GM12878 (cell line): ENCODE results near the gene FAM222A. TPM values are rescaled to one million over a fixed set of nuclear protein-coding genes. Genes with fewer than 3 reads are reported as not detected.

Experiments
- ATAC-seq: fragments of 200-7000 bp; cut with Tn5 transposase; 3 replicates; pipeline ENCODE4 v1.9.1; 2020; ENCODE audit warnings: mild to moderate bottlenecking, moderate library complexity
- BruUV-seq: library from RNA; stranded (reverse); fragments of 400-500 nt; replicated peaks from 2 replicates; lab custom pipeline; 2021; lab: Mats Ljungman, UMichigan
- CTCF ChIA-PET: fragments of 300-600 bp; sonication (Branson Sonifier 250); formaldehyde crosslinking; extraction: SDS; loops from one replicate; lab custom pipeline; 2021; ENCODE audit warnings: inconsistent platforms; lab: Yijun Ruan, JAX
- POLR2A ChIA-PET: fragments of 350-600 bp; formaldehyde crosslinking; extraction: SDS; loops from one replicate; lab custom pipeline; 2021; ENCODE audit warnings: inconsistent platforms; lab: Charles Lee
- RAD21 ChIA-PET: fragments of 300-600 bp; sonication (Branson Sonifier 250); formaldehyde crosslinking; loops from one replicate; lab custom pipeline; 2023; ENCODE audit warnings: antibody characterized with exemption; ENCODE audit not compliant: unreplicated experiment; lab: Charles Lee
- SMC1A ChIA-PET: fragments of 300-600 bp; sonication (Branson Sonifier 250); formaldehyde crosslinking; loops from one replicate; lab custom pipeline; 2023; ENCODE audit not compliant: unreplicated experiment, uncharacterized antibody; lab: Charles Lee
- DNase-seq: peaks from one replicate; pipeline ENCODE4 v3.0.0-alpha.2; 2011; ENCODE audit warnings: low read depth, low spot score
- FAIRE-seq: peaks from 3 replicates; lab custom pipeline; 2011; peaks lifted over from hg19 to GRCh38; lab: Jason Lieb, UNC
- H2AFZ ChIP-seq: 2 replicates; pipeline ENCODE4 v1.6.0; 2011; ENCODE audit warnings: low read depth, low read length, control low read depth; ENCODE audit not compliant: control insufficient read depth
- H3K27ac ChIP-seq: 2 replicates; pipeline ENCODE4 v1.5.1; 2011; ENCODE audit warnings: control low read depth; ENCODE audit not compliant: control insufficient read depth, insufficient read depth
- H3K27me3 ChIP-seq, 2 experiments: replicated peaks in 1 of 2; 2 replicates each; pipeline versions ENCODE4 v1.6.0 to v1.6.1; 2011; ENCODE audit warnings: low read length in 1 of 2; ENCODE audit not compliant: control insufficient read depth in 2 of 2, insufficient read depth in 2 of 2
- H3K36me3 ChIP-seq, 2 experiments: 2 replicates each; pipeline ENCODE4 v1.5.1; 2011; ENCODE audit warnings: low read length in 1 of 2; ENCODE audit not compliant: control insufficient read depth in 2 of 2, insufficient read depth in 2 of 2
- H3K4me1 ChIP-seq: 2 replicates; pipeline ENCODE4 v1.6.1; 2011; ENCODE audit warnings: mild to moderate bottlenecking, low read length, moderate library complexity, mixed read lengths; ENCODE audit not compliant: control insufficient read depth, insufficient read depth
- H3K4me2 ChIP-seq: 2 replicates; pipeline ENCODE4 v1.6.0; 2011; ENCODE audit warnings: control low read depth; ENCODE audit not compliant: control insufficient read depth, insufficient read depth
- H3K4me3 ChIP-seq: fragments of 200-600 bp; sonication (generic); 2 replicates; pipeline ENCODE4 v1.5.1; 2016
- H3K79me2 ChIP-seq: 2 replicates; pipeline ENCODE4 v1.6.0; 2011; ENCODE audit warnings: low read length; ENCODE audit not compliant: control insufficient read depth, insufficient read depth
- H3K9ac ChIP-seq: 2 replicates; pipeline ENCODE4 v1.8.0; 2011; ENCODE audit warnings: low read length, control low read depth, mixed read lengths; ENCODE audit not compliant: control insufficient read depth, insufficient read depth
- H3K9me3 ChIP-seq: replicated peaks from 3 replicates; pipeline ENCODE4 v1.5.1; 2011; ENCODE audit warnings: mild to moderate bottlenecking, low read length; ENCODE audit not compliant: control insufficient read depth, insufficient read depth
- H4K20me1 ChIP-seq: 2 replicates; pipeline ENCODE4 v1.6.0; 2011; ENCODE audit not compliant: control insufficient read depth, insufficient read depth
- ATF2 ChIP-seq: IDR thresholded peaks from 2 replicates; pipeline ENCODE4 v1.6.1; 2012; ENCODE audit warnings: low read length, inconsistent platforms
- ATF7 ChIP-seq: fragments of 450-650 bp; IDR thresholded peaks from 2 replicates; pipeline ENCODE4 v1.6.1; 2016; ENCODE audit warnings: low read depth, mild to moderate bottlenecking
- FOXK2 ChIP-seq: fragments of 450-650 bp; IDR thresholded peaks from 2 replicates; pipeline ENCODE4 v1.6.1; 2017; ENCODE audit warnings: mild to moderate bottlenecking, moderate library complexity
- IKZF2 ChIP-seq, 2 experiments: fragments of 450-650 bp; IDR thresholded peaks; 2 replicates each; pipeline ENCODE4 v1.6.1; 2017; ENCODE audit warnings: mild to moderate bottlenecking in 2 of 2, moderate library complexity in 2 of 2
- JUNB ChIP-seq: IDR thresholded peaks from 2 replicates; pipeline ENCODE4 v1.6.1; 2016; ENCODE audit warnings: antibody characterized with exemption, mild to moderate bottlenecking
- MXI1 ChIP-seq: fragments of 150-350 bp; IDR thresholded peaks from 2 replicates; pipeline ENCODE4 v1.6.1; 2011; ENCODE audit warnings: low read depth, mild to moderate bottlenecking, inconsistent platforms, low read length, improper control_type of control experiment
- NBN ChIP-seq: fragments of 450-650 bp; IDR thresholded peaks from 2 replicates; pipeline ENCODE4 v1.6.1; 2016
- NR2C1 ChIP-seq: fragments of 450-650 bp; IDR thresholded peaks from 2 replicates; pipeline ENCODE4 v1.6.1; 2017; ENCODE audit warnings: antibody characterized with exemption, mild to moderate bottlenecking, moderate library complexity
- PKNOX1 ChIP-seq: fragments of 450-650 bp; IDR thresholded peaks from 2 replicates; pipeline ENCODE4 v1.6.1; 2016; ENCODE audit warnings: mild to moderate bottlenecking
- RCOR1 ChIP-seq: conservative IDR thresholded peaks from 2 replicates; pipeline ENCODE4 v1.6.1; 2012; ENCODE audit warnings: low read depth, low read length, improper control_type of control experiment
- SMARCA5 ChIP-seq: fragments of 450-650 bp; IDR thresholded peaks from 2 replicates; pipeline ENCODE4 v1.6.1; 2017; ENCODE audit warnings: mild to moderate bottlenecking
- SREBF2 ChIP-seq: IDR thresholded peaks from 2 replicates; pipeline ENCODE4 v1.6.1; 2012; ENCODE audit warnings: mild to moderate bottlenecking, low read length
- TARDBP ChIP-seq: IDR thresholded peaks from 2 replicates; pipeline ENCODE4 v1.6.1; 2016; ENCODE audit warnings: borderline replicate concordance
- TBL1XR1 ChIP-seq: IDR thresholded peaks from 2 replicates; pipeline ENCODE4 v1.6.1; 2012; ENCODE audit warnings: low read depth, low read length, improper control_type of control experiment
- YY1 ChIP-seq: IDR thresholded peaks from 2 replicates; pipeline ENCODE4 v1.6.1; 2011; ENCODE audit warnings: low read depth, mild to moderate bottlenecking, low read length
- ZNF217 ChIP-seq: fragments of 450-650 bp; IDR thresholded peaks from 2 replicates; pipeline ENCODE4 v1.6.1; 2017; ENCODE audit warnings: antibody characterized with exemption, mild to moderate bottlenecking
- ZNF24 ChIP-seq: fragments of 450-650 bp; IDR thresholded peaks from 2 replicates; pipeline ENCODE4 v1.6.1; 2017; ENCODE audit warnings: antibody characterized with exemption, mild to moderate bottlenecking
- WGBS: methylation state at CpG from one replicate; pipeline ENCODE4 v1.1.6; 2016; ENCODE audit warnings: low lambda C conversion rate; ENCODE audit not compliant: insufficient replicate concordance, insufficient coverage; ENCODE audit errors: missing lambda C conversion rate; 5-methylcytosine and 5-hydroxymethylcytosine counted together
- in situ Hi-C: fragments of 300-500 bp; cut with MboI; formaldehyde crosslinking; loops from 9 replicates; pipeline ENCODE4 v1.14.3; 2018; ENCODE audit warnings: mixed read lengths
- intact Hi-C: fragments of 100-400 bp; cut with micrococcal nuclease; formaldehyde crosslinking; loops from one replicate; pipeline ENCODE4 v1.14.2; 2022; ENCODE audit not compliant: unreplicated experiment
- polyA plus RNA-seq, 11 experiments: library from polyadenylated mRNA; depleted of rRNA in 4 of 11; unstranded in 6 of 11; stranded (reverse) in 5 of 11; fragments of >200 nt; fragmentation: Nextera tagmentation in 4 of 11; fragmentation: Illumina TruSeq in 1 of 11; extraction: Ambion mirVana in 4 of 11; extraction: Trizol in 1 of 11; gene quantifications; 1 replicate in 1 of 11; 2 replicates in 10 of 11; pipeline versions ENCODE4 v1.2.1 to v1.2.3, GENCODE V29; 2011 to 2016; ENCODE audit warnings: inconsistent platforms in 2 of 11, missing spikeins in 2 of 11, low read depth in 1 of 11
- total RNA-seq, 4 experiments: library from RNA; depleted of rRNA in 3 of 4; stranded (reverse); fragments of >200 nt in 3 of 4; fragmentation: Illumina TruSeq in 1 of 4; extraction: Trizol in 1 of 4; gene quantifications; 2 replicates each; pipeline versions ENCODE4 v1.2.1 to v1.2.3, GENCODE V29; 2013 to 2021
- TF ChIP-seq, protein P1 (sequence below): fragments of 450-650 bp; IDR thresholded peaks from 2 replicates; pipeline ENCODE4 v1.6.1; 2018; ENCODE audit warnings: mild to moderate bottlenecking, low read depth, moderate library complexity; ENCODE audit not compliant: partially characterized antibody

Gene FAM222A
- total and polyA plus RNA-seq, 10 of the 15 experiments (the other 5 are each of a cell fraction or from before 2014, with no cell fraction given): 0.04 to 0.49 (median 0.14) TPM; not detected in 3

DNA sequence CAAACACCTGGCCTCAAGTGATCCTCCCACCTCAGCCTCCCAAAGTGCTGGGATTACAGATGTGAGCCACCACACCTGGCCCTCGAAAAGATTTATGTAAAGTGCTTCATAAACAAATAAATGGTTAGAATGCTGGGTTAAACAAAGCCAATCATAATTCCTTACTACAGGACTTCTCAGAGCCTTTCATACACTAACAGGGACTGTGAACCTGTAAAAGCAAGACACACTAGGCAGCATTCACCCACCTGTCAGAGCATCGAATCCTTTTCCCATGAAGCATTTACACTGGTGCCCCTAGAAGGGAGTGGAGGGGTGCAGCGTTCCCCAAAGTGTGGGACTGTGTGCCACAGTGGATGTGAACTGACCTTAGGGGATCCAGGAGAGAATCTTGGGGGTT lies 90.1 kb downstream of the FAM222A start (continued):
- TF ChIP-seq TBL1XR1: no peak

GRCh38 chr12:109804820-109805761 lies 91.5 kb downstream of the FAM222A start:
- H2AFZ ChIP-seq: no peak overlapping the region
- ChIA-PET POLR2A (interaction anchor here (0.8 kb wide), 1 partner anchor 26 kb away, joined by 4 read pairs; no protein-coding TSS in a partner anchor), RAD21 (interaction anchor here (1.0 to 2.8 kb wide), 4 partner anchors 38 to 48 kb away, joined by 3 to 12 read pairs (median 6); no protein-coding TSS in a partner anchor), CTCF (interaction anchor here (0.8 to 6.1 kb wide), 14 partner anchors 21 to 312 kb away, joined by 3 to 139 read pairs (median 4); no protein-coding TSS in a partner anchor), SMC1A (interaction anchor here (0.8 to 4.6 kb wide), 6 partner anchors 38 to 91 kb away, joined by 3 to 40 read pairs (median 4); no protein-coding TSS in a partner anchor)
- no peaks in the 10 kb centered on the region for H3K27me3 ChIP-seq
- H3K9me3 ChIP-seq: no peaks in the 10 kb centered on the region
- ATAC-seq: peak; percentile 91
- H3K27ac ChIP-seq: no peak overlapping the region
- no peaks in the 10 kb centered on the region for H3K79me2 ChIP-seq
- no peak overlapping the region for H3K4me2 ChIP-seq
- H3K4me1 ChIP-seq: no peaks in the 10 kb centered on the region
- no peak for DNase-seq
- H3K9ac ChIP-seq: no peak overlapping the region
- no TSS peak for BruUV-seq
- FAIRE-seq: peak; percentile 74
- H4K20me1 ChIP-seq: no peaks in the 10 kb centered on the region
- H3K4me3 ChIP-seq: no peak overlapping the region
- 23% methylated on average over 12 of the region's 12 CpGs for WGBS
- in situ Hi-C loops: loop anchor here (5.0 kb wide), 1 partner anchor 72 kb away; no protein-coding TSS in a partner anchor
- no peaks in the 10 kb centered on the region for H3K36me3 ChIP-seq
- intact Hi-C loops: loop anchor here (1.0 kb wide), 2 partner anchors 40 to 75 kb away; partner anchors contain the start of gene GLTP
- TF ChIP-seq TARDBP: no peak
- no peak for TF ChIP-seq ZNF217
- no peak for TF ChIP-seq NBN
- no peak for TF ChIP-seq RCOR1
- no peak for TF ChIP-seq ZNF24
- no peak for TF ChIP-seq FOXK2
- TF ChIP-seq YY1: peak; percentile 42; the same call in 1 of the 2 replicates
- TF ChIP-seq JUNB: no peak
- TF ChIP-seq, protein P1, sequence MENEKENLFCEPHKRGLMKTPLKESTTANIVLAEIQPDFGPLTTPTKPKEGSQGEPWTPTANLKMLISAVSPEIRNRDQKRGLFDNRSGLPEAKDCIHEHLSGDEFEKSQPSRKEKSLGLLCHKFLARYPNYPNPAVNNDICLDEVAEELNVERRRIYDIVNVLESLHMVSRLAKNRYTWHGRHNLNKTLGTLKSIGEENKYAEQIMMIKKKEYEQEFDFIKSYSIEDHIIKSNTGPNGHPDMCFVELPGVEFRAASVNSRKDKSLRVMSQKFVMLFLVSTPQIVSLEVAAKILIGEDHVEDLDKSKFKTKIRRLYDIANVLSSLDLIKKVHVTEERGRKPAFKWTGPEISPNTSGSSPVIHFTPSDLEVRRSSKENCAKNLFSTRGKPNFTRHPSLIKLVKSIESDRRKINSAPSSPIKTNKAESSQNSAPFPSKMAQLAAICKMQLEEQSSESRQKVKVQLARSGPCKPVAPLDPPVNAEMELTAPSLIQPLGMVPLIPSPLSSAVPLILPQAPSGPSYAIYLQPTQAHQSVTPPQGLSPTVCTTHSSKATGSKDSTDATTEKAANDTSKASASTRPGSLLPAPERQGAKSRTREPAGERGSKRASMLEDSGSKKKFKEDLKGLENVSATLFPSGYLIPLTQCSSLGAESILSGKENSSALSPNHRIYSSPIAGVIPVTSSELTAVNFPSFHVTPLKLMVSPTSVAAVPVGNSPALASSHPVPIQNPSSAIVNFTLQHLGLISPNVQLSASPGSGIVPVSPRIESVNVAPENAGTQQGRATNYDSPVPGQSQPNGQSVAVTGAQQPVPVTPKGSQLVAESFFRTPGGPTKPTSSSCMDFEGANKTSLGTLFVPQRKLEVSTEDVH: no peak
- TF ChIP-seq ATF7: no peak
- TF ChIP-seq SREBF2: no peak
- no peak for TF ChIP-seq MXI1
- no peak for TF ChIP-seq SMARCA5
- no peak for TF ChIP-seq PKNOX1
- TF ChIP-seq NR2C1: no peak
- TF ChIP-seq IKZF2 (IDR thresholded peaks at IDR 0.05): no peak
- TF ChIP-seq ATF2: no peak
